ENCODE measurements around the gene TCOF1. TPM values are rescaled to one million over a fixed set of nuclear protein-coding genes. Genes with fewer than 3 reads are reported as not detected.
A peak's percentile ranks its signal among the peaks of the same experiment; 100 is the strongest.

Gene TCOF1
- polyA plus RNA-seq, 1 donor (not counting 4 experiments of a cell fraction or from before 2014, with no cell fraction given): 13.6 TPM

DNA sequence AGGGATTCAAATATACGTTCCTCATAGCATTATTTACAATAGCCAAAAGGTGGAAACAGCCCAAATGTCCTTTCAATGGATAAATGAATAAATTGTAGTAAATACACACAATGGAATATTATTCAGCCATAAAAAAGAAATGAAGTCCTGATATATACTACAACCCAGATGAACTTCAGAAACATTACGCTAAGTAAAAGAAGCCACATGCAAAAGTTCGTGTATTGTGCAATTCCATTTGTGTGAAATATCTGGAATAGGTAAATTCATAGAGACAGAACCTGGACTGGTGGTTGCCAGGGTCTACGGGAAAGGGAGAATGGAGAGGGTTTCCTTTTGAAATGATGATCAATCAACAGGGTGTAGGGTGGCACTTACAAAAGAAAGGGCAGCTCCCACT, 42.3 kb upstream of the TCOF1 start:
- Histone ChIP-seq H3K9ac (ENCODE audit: control insufficient read depth, extremely low read depth, insufficient read depth, low read length) (no peak overlapping the region), H3K4me2 (ENCODE audit: control insufficient read depth, extremely low read depth, insufficient read depth, low read depth, low read length) (no peak overlapping the region), H3K27ac (ENCODE audit: control insufficient read depth, insufficient read depth, low read length) (no peak overlapping the region), H3K79me2 (ENCODE audit: control insufficient read depth, insufficient read depth, low read length) (no peaks in the 10 kb centered on the region), H3K4me1 (ENCODE audit: control insufficient read depth, extremely low read depth, insufficient read depth, low read length) (peaks cover 37% of the 10 kb centered on the region), H3K4me3 (ENCODE audit: control insufficient read depth in 2 of 3, extremely low read depth in 1 of 3, insufficient read depth in 2 of 3, low read depth in 1 of 3, low read length in 3 of 3) (no peak overlapping the region), H3K36me3 (ENCODE audit: control insufficient read depth in 2 of 2, extremely low read depth in 1 of 2, insufficient read depth in 2 of 2, low read length in 2 of 2) (no peaks in the 10 kb centered on the region), H3K9me3 (ENCODE audit: control insufficient read depth, low read depth, low read length) (no peaks in the 10 kb centered on the region), H3K27me3 (ENCODE audit: control insufficient read depth, extremely low read depth, insufficient read depth, low read length) (no peaks in the 10 kb centered on the region), H4K20me1 (ENCODE audit: control insufficient read depth, extremely low read depth, insufficient read depth, low read length) (no peaks in the 10 kb centered on the region), H3K9me1 (ENCODE audit: control insufficient read depth, extremely low read depth, insufficient read depth, low read length) (peaks cover 2% of the 10 kb centered on the region), H2AFZ (ENCODE audit: control insufficient read depth, low read length) (no peak overlapping the region)
- no peak for TF ChIP-seq EZH2 (IDR thresholded peaks at IDR 0.05; ENCODE audit: low read length)
- TF ChIP-seq, protein P1, sequence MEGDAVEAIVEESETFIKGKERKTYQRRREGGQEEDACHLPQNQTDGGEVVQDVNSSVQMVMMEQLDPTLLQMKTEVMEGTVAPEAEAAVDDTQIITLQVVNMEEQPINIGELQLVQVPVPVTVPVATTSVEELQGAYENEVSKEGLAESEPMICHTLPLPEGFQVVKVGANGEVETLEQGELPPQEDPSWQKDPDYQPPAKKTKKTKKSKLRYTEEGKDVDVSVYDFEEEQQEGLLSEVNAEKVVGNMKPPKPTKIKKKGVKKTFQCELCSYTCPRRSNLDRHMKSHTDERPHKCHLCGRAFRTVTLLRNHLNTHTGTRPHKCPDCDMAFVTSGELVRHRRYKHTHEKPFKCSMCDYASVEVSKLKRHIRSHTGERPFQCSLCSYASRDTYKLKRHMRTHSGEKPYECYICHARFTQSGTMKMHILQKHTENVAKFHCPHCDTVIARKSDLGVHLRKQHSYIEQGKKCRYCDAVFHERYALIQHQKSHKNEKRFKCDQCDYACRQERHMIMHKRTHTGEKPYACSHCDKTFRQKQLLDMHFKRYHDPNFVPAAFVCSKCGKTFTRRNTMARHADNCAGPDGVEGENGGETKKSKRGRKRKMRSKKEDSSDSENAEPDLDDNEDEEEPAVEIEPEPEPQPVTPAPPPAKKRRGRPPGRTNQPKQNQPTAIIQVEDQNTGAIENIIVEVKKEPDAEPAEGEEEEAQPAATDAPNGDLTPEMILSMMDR (optimal IDR thresholded peaks at IDR 0.05 in 1 of 3, IDR thresholded peaks at IDR 0.05 in 1 of 3, conservative IDR thresholded peaks at IDR 0.05 in 1 of 3; ENCODE audit: extremely low read depth in 1 of 3, insufficient read depth in 2 of 3, low read length in 3 of 3): no peak
- no peak for FAIRE-seq
- DNase-seq (ENCODE audit: low read depth, low spot score): no peak
- dilution Hi-C loops (cut with MboI; ENCODE audit: extremely low pct_ligation_motif_present, low sequenced_read_pairs): no loop called here

DNA sequence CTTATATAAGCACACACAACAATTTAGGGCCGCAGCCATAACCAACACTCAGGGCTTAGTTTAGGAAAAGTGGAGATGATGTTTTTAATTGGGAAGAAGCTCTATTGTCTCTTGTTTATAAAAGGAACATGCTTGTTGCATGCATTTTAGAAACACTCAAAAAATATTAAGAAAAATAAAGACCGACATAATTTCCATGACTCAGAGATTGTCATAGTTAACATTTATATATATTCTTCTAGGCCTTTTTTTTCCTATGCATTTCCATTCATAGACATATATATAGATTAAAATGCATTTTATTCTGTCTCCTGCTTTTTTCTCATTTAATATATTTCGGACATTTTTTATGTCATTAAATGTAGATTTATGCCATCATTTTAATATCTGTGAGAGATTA, 41.2 kb upstream of the TCOF1 start:
- DNase-seq (ENCODE audit: low read depth, low spot score): no peak
- H3K9me1 ChIP-seq (ENCODE audit: control insufficient read depth, extremely low read depth, insufficient read depth, low read length): peaks cover 2% of the 10 kb centered on the region
- no peaks in the 10 kb centered on the region for H3K27me3 ChIP-seq (ENCODE audit: control insufficient read depth, extremely low read depth, insufficient read depth, low read length)
- H3K9ac ChIP-seq (ENCODE audit: control insufficient read depth, extremely low read depth, insufficient read depth, low read length): no peak overlapping the region
- H3K36me3 ChIP-seq (ENCODE audit: control insufficient read depth in 2 of 2, extremely low read depth in 1 of 2, insufficient read depth in 2 of 2, low read length in 2 of 2): no peaks in the 10 kb centered on the region
- no peaks in the 10 kb centered on the region for H3K9me3 ChIP-seq (ENCODE audit: control insufficient read depth, low read depth, low read length)
- dilution Hi-C loops (cut with MboI; ENCODE audit: extremely low pct_ligation_motif_present, low sequenced_read_pairs): no loop called here
- H2AFZ ChIP-seq (ENCODE audit: control insufficient read depth, low read length): no peak overlapping the region
- H3K4me1 ChIP-seq (ENCODE audit: control insufficient read depth, extremely low read depth, insufficient read depth, low read length): peaks cover 48% of the 10 kb centered on the region
- H3K79me2 ChIP-seq (ENCODE audit: control insufficient read depth, insufficient read depth, low read length): no peaks in the 10 kb centered on the region
- FAIRE-seq: no peak
- H3K4me3 ChIP-seq (ENCODE audit: control insufficient read depth in 2 of 3, extremely low read depth in 1 of 3, insufficient read depth in 2 of 3, low read depth in 1 of 3, low read length in 3 of 3): no peak overlapping the region
- TF ChIP-seq, protein P1 (optimal IDR thresholded peaks at IDR 0.05 in 1 of 3, IDR thresholded peaks at IDR 0.05 in 1 of 3, conservative IDR thresholded peaks at IDR 0.05 in 1 of 3; ENCODE audit: extremely low read depth in 1 of 3, insufficient read depth in 2 of 3, low read length in 3 of 3): no peak
- no peak for TF ChIP-seq EZH2 (IDR thresholded peaks at IDR 0.05; ENCODE audit: low read length)
- no peak overlapping the region for H3K4me2 ChIP-seq (ENCODE audit: control insufficient read depth, extremely low read depth, insufficient read depth, low read depth, low read length)
- peak overlapping the region; percentile 93 for H3K27ac ChIP-seq (ENCODE audit: control insufficient read depth, insufficient read depth, low read length)
- no peaks in the 10 kb centered on the region for H4K20me1 ChIP-seq (ENCODE audit: control insufficient read depth, extremely low read depth, insufficient read depth, low read length)

All from keratinocyte (primary cell).